Fibroblast of skin of right quadriceps (primary cell): Measurements from ENCODE around the gene SYNPR.
A peak's percentile ranks its signal among the peaks of the same experiment; 100 is the strongest.
"Not testable (repeated sequence)": the region's sequence is repeated elsewhere in the genome, so short reads cannot be mapped to it uniquely, and the experiment has no call there.

Source experiments
- DNase-seq: peaks from one replicate; pipeline ENCODE4 v3.0.0-alpha.2; 2013

The SYNPR gene

DNA sequence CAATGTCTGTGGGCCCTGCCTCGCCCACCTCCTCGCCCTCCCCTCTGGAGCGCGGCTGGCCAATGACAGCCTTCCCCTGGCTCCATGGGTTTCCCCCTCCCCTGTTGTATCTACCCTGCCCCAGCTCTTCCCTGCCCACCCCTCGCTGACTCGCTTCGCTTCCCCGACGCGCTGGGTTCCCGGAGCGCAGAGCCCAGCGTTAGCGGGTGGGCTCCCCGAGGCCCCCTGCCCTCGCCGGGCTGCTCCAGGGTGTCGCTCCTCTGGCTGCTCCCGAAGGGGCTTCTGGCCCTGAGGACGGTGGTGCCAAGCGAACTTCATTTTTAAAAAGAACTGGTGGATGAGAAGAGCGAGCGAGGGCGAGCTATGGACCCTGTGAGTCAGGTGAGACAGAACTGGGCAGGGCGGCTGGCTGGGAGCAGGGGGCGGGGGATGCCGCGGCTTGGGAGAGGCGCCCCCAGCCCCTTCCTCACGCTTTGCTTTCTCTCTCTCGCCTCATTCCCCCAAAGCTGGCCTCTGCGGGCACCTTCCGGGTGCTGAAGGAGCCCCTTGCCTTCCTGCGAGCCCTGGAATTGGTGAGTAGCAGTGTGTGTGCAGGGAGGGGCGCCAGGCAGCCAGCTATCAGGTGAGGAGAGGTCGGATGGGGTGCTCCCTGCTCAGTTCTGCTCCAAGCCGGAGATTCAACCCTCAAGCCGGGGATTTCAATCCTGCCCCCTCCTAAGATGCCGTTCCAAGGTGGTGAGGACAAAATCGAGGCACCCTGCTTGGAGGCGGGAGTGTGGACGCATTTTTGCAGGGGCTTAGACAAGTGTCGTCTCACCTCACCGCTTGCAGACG is at the start of gene SYNPR:
TSS of gene SYNPR (plus strand) at position 138 of the 834 bp plus-strand sequence.
- no peak for DNase-seq

DNA sequence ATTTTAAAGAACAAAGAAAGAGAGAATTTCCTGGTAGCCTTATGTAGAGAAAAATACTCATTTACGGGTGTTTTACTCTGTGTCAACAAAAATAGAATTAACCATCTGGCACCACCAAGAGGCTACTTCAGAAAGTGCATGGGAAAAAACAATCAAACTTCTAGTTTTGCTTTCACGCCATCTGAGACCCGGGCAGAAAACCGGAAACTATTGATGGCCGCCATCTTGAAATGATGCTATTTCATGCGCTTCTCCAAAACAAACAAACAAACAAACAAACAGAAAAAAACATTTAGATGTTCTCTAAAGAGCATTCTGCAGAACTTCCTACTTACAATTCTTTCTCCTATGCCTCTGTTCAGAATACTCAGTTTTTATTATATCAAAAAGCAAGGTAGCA is 49.4 kb upstream of the SYNPR start:
- peak; percentile 49 for DNase-seq

DNA sequence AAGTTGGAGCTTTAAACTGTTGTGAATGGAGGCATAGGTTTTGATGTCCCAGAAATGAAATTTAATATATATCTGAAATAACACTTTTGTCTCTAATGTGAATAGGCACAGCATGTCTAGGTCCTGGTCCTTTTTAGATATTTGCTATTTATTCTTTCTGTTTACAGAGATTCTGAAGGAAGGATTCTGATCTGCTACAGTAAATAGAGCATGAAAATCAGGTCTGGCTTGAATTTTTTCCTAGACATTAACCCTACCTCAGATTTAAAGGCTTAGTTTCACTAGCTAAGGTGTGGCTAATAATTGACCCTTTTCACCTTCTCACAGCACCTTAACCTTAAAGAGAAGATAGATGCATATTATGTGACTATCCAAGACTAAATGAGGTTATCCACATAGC is 48.0 kb upstream of the SYNPR start:
- no peak for DNase-seq

DNA sequence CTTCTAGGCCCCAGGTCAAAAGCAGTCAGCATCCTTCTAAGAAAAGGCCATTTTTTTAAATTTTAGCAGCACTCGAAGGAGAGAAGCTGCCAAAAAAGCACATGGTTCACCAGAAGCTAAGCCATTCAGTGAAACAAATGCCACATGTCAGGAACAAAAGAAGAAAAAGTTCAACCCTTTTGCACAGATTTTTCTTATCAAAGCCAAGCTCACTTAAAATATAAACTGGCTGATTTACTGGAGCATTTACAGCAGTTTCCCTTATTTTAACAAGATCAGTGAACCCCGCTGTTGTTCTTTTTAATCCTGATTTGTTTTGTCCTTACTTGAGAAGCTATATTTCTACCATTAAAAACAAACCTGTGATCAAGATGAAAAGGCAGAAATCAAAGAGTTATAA is 46.5 kb upstream of the SYNPR start:
- DNase-seq, result no peak

GRCh38 chr3:63232764-63233396 is 45.2 kb upstream of the SYNPR start:
- peak; percentile 3 for DNase-seq

DNA sequence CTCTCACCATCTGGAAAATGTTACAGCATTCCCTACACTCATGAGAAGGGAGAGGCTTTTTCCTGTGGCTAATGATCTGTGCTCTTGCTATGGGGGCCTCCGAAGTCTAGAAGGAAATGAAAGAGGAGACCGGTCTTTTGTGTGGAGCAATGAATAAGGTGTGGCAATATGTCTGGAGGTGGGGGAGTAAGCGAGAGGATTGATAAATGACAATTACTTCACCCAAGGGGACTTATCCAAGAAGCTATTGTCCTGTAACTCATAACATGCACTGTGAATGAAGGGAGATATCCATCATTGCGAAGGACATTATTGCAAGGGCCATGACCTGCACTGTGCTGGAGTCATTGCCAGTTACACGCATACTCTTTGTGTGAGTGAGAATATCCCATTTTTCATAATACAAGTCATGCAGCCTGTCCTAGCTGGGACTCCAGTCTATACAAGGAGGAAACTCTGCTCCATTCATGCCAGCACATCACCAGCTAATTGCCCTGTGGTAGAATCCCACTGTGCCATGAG is 37.7 kb upstream of the SYNPR start:
- DNase-seq, result peak; percentile 4

- DNase-seq, result no peak
Measured at GRCh38 chr3:63242124-63242523, 36.0 kb upstream of the SYNPR start.

DNA sequence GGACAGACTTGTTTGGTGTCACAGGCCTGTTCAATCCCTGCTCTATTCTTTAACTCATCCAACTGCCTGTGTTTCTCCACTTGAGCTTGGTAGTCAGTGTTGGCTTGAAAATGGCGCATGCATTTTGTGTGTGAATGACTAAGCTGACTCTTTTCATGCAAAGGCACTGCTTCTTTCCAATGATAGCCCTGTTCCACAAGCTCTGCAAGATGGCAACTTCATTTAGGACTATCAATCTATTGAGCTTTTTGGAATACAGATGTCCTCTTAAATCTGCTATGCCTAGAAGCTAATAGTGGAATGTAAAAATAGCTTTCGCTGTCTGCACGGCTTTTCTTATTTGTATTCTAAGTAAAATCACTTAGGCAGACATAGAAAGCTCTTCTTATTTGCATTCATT is 33.6 kb upstream of the SYNPR start:
- DNase-seq, result no peak

GRCh38 chr3:63245726-63246241 is 32.3 kb upstream of the SYNPR start:
- DNase-seq, result no peak

GRCh38 chr3:63248015-63248414 is 30.1 kb upstream of the SYNPR start:
- no peak for DNase-seq

- no peak for DNase-seq
Measured at GRCh38 chr3:63251499-63251898, 26.6 kb upstream of the SYNPR start.

DNA sequence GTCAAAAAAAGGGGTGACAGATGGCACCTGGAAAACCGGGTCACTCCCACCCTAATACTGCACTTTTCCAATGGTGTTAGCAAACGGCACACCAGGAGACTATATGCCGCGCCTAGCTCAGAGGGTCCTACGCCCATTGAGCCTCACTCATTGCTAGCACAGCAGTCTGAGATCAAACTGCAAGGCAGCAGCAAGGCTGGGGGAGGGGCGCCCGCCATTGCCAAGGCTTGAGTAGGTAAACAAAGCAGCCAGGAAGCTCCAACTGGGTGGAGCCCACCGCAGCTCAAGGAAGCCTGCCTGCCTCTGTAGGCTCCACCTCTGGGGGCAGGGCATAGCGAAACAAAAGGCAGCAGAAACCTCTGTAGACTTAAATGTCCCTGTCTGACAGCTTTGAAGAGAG is 22.3 kb upstream of the SYNPR start:
- DNase-seq, result not testable (repeated sequence)

DNA sequence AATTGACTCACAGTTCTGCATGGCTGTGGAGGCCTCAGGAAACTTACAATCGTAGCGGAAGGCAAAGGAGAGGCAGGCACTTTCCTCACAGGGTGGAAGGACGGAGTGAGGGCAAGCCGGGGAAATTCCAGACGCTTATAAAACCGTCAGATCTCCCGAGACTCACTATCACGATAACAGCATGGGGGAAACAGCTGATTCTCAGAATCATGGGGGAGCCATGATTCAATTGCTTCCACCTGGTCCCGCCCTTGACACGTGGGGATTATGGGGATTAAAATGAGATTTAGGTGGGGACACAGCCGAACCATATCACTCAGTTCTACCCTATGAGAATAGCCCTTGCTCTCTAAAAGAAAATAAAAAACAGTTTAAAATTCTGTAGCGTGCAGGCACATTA is 13.4 kb upstream of the SYNPR start:
- no peak for DNase-seq

- DNase-seq, result no peak
Measured at GRCh38 chr3:63274359-63274758, 3.7 kb upstream of the SYNPR start.

GRCh38 chr3:63279005-63279841 is 1.1 kb downstream of the SYNPR start:
- no peak for DNase-seq

- no peak for DNase-seq
Measured at GRCh38 chr3:63287610-63288009, 9.5 kb downstream of the SYNPR start.

GRCh38 chr3:63290686-63291085 is 12.6 kb downstream of the SYNPR start:
- no peak for DNase-seq

DNA sequence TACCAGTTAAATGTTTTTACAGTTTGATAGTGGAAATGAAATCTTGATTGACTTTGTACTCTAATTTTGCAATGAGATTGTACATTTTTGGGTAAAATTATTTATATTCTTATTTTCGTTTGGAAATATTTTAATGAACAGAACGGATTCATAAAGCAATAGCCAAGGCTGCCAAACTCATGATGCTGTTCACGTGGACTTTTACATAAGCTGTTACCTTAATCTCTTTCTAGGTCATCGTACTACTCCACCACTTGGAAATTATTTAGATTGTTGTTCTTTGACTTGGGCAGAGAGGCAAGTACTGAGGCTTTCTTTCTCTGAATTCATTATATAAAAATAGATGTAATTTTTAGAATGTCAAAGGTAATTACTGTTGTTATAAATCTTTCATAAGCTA is 16.2 kb downstream of the SYNPR start:
- DNase-seq, result no peak

- no peak for DNase-seq
Measured at GRCh38 chr3:63295356-63295755, 17.2 kb downstream of the SYNPR start.

GRCh38 chr3:63295806-63296205 is 17.7 kb downstream of the SYNPR start:
- no peak for DNase-seq

DNA sequence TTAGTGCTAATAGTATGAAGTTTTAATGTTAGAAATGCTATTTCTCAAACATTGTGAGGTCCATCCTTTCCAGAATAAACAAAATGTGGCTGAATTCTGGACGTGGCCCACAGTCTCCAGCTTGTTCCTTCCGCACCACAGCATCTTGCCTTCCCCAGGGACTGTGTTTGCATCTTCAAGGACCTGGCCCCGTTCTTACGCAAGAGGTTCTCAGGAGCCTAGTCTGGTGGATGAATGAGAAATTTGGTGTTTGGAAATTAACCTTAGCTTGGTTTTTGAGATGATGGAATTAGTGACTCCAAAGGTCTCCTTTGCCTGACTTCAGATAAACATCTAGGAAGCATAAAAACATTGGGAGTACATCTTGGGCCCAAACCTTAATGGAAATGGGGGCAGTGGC is 18.1 kb downstream of the SYNPR start:
- no peak for DNase-seq

GRCh38 chr3:63303238-63303637 is 25.1 kb downstream of the SYNPR start:
- no peak for DNase-seq

DNA sequence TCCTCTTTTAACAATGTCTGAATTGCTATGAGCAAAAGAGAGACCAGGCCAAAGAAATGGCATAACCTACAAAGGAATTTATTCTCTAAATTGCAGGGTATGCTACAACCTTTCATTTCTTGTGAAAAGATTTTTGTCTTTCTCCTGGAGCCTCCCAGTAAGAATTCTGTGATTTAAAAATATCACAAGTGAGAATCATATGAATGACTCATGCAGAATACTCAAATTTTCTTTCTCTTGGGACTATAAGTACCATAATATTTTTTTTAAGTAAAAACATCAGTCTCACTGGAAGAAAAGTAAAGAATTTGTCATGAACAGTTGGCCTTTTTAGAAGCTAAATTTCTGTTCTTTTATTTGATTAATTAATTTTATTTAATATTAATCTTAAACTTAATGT is 26.3 kb downstream of the SYNPR start:
- peak; percentile 11 for DNase-seq
